Stomach (tissue), 9 donors: ENCODE measurements around the gene TMEM254. TPM values are rescaled to one million over a fixed set of nuclear protein-coding genes. Genes with fewer than 3 reads are reported as not detected.
"Not testable (repeated sequence)": the region's sequence is repeated elsewhere in the genome, so short reads cannot be mapped to it uniquely, and the experiment has no call there.

Source experiments
- DNase-seq, 2 donors: peaks; one replicate each; pipeline versions ENCODE4 v3.0.0 to v3.0.0-alpha.2; 2013 to 2019
- H3K27ac ChIP-seq, 5 donors: fragments of 200-600 bp in 4 of 5; sonication (generic) in 4 of 5; one replicate each; pipeline ENCODE4 v1.5.1; 2013 to 2019; ENCODE audit warnings: mild to moderate bottlenecking in 1 of 5, moderate library complexity in 1 of 5
- H3K27me3 ChIP-seq, 3 donors: fragments of 200-600 bp; sonication (generic); one replicate each; pipeline ENCODE4 v1.5.1; 2017 to 2019; ENCODE audit warnings: mixed run types in 1 of 3
- H3K36me3 ChIP-seq, 4 donors: fragments of 200-600 bp; sonication (generic); 1 replicate in 3 of 4; 2 replicates in 1 of 4; pipeline ENCODE4 v1.5.1; 2016 to 2019
- H3K4me1 ChIP-seq, 4 donors: fragments of 200-600 bp; sonication (generic); one replicate each; pipeline ENCODE4 v1.5.1; 2016 to 2019
- H3K4me3 ChIP-seq, 4 donors: fragments of 200-600 bp; sonication (generic) in 3 of 4; one replicate each; pipeline ENCODE4 v1.5.1; 2016 to 2019; ENCODE audit warnings: mild to moderate bottlenecking in 1 of 4
- H3K9me3 ChIP-seq, 4 donors: fragments of 200-600 bp; sonication (generic); one replicate each; pipeline ENCODE4 v1.5.1; 2016 to 2019
- CTCF ChIP-seq, 7 experiments: fragments of 450-650 bp in 4 of 7; fragments of 200-600 bp in 3 of 7; sonication (generic) in 3 of 7; IDR thresholded peaks; one replicate each; pipeline ENCODE4 v1.5.1; 2016 to 2019; ENCODE audit warnings: antibody characterized with exemption in 7 of 7, control low read depth in 2 of 7, mild to moderate bottlenecking in 1 of 7
- EP300 ChIP-seq: sonication (generic); formaldehyde crosslinking; IDR thresholded peaks from one replicate; pipeline ENCODE4 v1.6.1; 2017; ENCODE audit warnings: antibody characterized with exemption
- POLR2A ChIP-seq, 4 donors: fragments of 450-650 bp; IDR thresholded peaks; one replicate each; pipeline ENCODE4 v1.6.1; 2016; ENCODE audit warnings: antibody characterized with exemption in 4 of 4, control low read depth in 2 of 4, mild to moderate bottlenecking in 1 of 4, moderate library complexity in 1 of 4
- POLR2AphosphoS5 ChIP-seq, 3 donors: sonication (generic); formaldehyde crosslinking; IDR thresholded peaks; one replicate each; pipeline ENCODE4 v1.6.1; 2016; ENCODE audit warnings: antibody characterized with exemption in 3 of 3
- WGBS, 5 donors: extraction: QIAGEN DNeasy Blood & Tissue Kit in 3 of 5; methylation state at CpG; one replicate each; pipeline versions ENCODE4 v1.1.5 to v1.1.7; 2013 to 2018; 5-methylcytosine and 5-hydroxymethylcytosine counted together
- intact Hi-C: fragments of 100-400 bp; cut with DNase I; formaldehyde crosslinking; loops from one replicate; pipeline ENCODE4 v1.15.1; 2023; ENCODE audit warnings: low total_unique reads
- polyA plus RNA-seq, 3 donors: library from polyadenylated mRNA; stranded (reverse); fragments of 200-250 nt; gene quantifications; one replicate each; pipeline ENCODE4 v1.2.3, GENCODE V29; 2013
- total RNA-seq, 5 donors: library from RNA; depleted of rRNA; stranded (reverse); fragments of >200 nt; gene quantifications; one replicate each; pipeline versions ENCODE4 v1.1.0 to v1.2.3, GENCODE V29; 2014 to 2016
- donor health status: healthy with polysubstance abuse.
- donor health status: Bipolar disorder and iron deficiency.
- donor health status: healthy.

The TMEM254 gene
- total and polyA plus RNA-seq, 8 donors, result 1.2 to 21.6 (median 11.8) TPM

- WGBS, 5 donors, result 76 to 83% (median 79%) methylated on average over 6 of the region's 6 CpGs
- TF ChIP-seq EP300 (no peak), CTCF (IDR thresholded peaks at IDR 0.05) (no peak), POLR2AphosphoS5 (IDR thresholded peaks at IDR 0.05) (no peak), POLR2A (IDR thresholded peaks at IDR 0.05) (no peak)
- Histone ChIP-seq H3K27ac (no peak overlapping the region), H3K9me3 (no peaks in the 10 kb centered on the region), H3K27me3 (peaks cover 0 to 47% (median 17%) of the 10 kb centered on the region in 3 donors), H3K36me3 (no peaks in the 10 kb centered on the region), H3K4me1 (peaks cover 5 to 15% (median 13%) of the 10 kb centered on the region in 4 donors), H3K4me3 (no peak overlapping the region)
- DNase-seq, result no peak
- intact Hi-C loops, result no loop called here
These were observed 53.0 kb downstream of the TMEM254 start for GRCh38 chr10:80131499-80131901.

GRCh38 chr10:80132299-80133139 is 54.1 kb downstream of the TMEM254 start, which contains the start of gene PLAC9:
TSS of gene PLAC9 (plus strand) at chr10:80132730. CDS start at chr10:80132763, 33 bp downstream.
- Histone ChIP-seq H3K9me3 (no peaks in the 10 kb centered on the region), H3K27ac (peak within 1 kb of the TSS; percentile 30 to 82 (median 74)), H3K4me3 (peak within 1 kb of the TSS; percentile 36 to 50 (median 44)), H3K36me3 (no peaks in the 10 kb centered on the region), H3K27me3 (peaks cover 0 to 55% (median 17%) of the 10 kb centered on the region in 3 donors), H3K4me1 (peaks cover 5 to 20% (median 13%) of the 10 kb centered on the region in 4 donors)
- intact Hi-C loops, result no loop called here
- 2 to 6% (median 3%) methylated on average over 30 to 58 of the region's 58 CpGs for WGBS, 5 donors
- DNase-seq, result peak in 1 of 2 donors; percentile 77
- no peak for TF ChIP-seq CTCF (IDR thresholded peaks at IDR 0.05)
- TF ChIP-seq POLR2AphosphoS5 (IDR thresholded peaks at IDR 0.05), result peak in 2 of 3 donors; percentile 22 to 25

- peak overlapping the region; percentile 6 to 82 (median 74) for H3K27ac ChIP-seq
- intact Hi-C loops, result no loop called here
- WGBS, 5 donors, result 18 to 41% (median 32%) methylated on average over 6 of the region's 6 CpGs
- peak in 1 of 2 donors; percentile 40 for DNase-seq
- TF ChIP-seq EP300, result no peak
- TF ChIP-seq POLR2AphosphoS5 (IDR thresholded peaks at IDR 0.05), result peak in 1 of 3 donors; percentile 16
- TF ChIP-seq CTCF (IDR thresholded peaks at IDR 0.05), result no peak
- peaks cover 0 to 57% (median 17%) of the 10 kb centered on the region in 3 donors for H3K27me3 ChIP-seq
- H3K4me1 ChIP-seq, result peaks cover 5 to 20% (median 13%) of the 10 kb centered on the region in 4 donors
- H3K36me3 ChIP-seq, result no peaks in the 10 kb centered on the region
- H3K9me3 ChIP-seq, result no peaks in the 10 kb centered on the region
- H3K4me3 ChIP-seq, result peak overlapping the region; percentile 36 to 50 (median 44)
These were observed 54.7 kb downstream of the TMEM254 start for GRCh38 chr10:80133206-80133605.

GRCh38 chr10:80133687-80134086 is 55.2 kb downstream of the TMEM254 start:
- DNase-seq, H3K9me3 ChIP-seq, intact Hi-C loops, H3K36me3 ChIP-seq: not testable (repeated sequence)
- Histone ChIP-seq H3K27me3 (peaks cover 0 to 57% (median 17%) of the 10 kb centered on the region in 3 donors), H3K27ac (peak overlapping the region; percentile 6 to 82 (median 74)), H3K4me1 (peaks cover 5 to 20% (median 13%) of the 10 kb centered on the region in 4 donors), H3K4me3 (peak overlapping the region; percentile 36 to 50 (median 44))
- 79 to 85% (median 82%) methylated on average over 9 of the region's 9 CpGs for WGBS, 5 donors
